HPDE6-E6E7 (cell line): Measurements from ENCODE around the gene OGA.

Source experiments
- DNase-seq: peaks from one replicate; pipeline ENCODE4 v3.0.0; 2011; ENCODE audit warnings: missing footprints; ENCODE audit errors: extremely low spot score

The OGA gene

DNA sequence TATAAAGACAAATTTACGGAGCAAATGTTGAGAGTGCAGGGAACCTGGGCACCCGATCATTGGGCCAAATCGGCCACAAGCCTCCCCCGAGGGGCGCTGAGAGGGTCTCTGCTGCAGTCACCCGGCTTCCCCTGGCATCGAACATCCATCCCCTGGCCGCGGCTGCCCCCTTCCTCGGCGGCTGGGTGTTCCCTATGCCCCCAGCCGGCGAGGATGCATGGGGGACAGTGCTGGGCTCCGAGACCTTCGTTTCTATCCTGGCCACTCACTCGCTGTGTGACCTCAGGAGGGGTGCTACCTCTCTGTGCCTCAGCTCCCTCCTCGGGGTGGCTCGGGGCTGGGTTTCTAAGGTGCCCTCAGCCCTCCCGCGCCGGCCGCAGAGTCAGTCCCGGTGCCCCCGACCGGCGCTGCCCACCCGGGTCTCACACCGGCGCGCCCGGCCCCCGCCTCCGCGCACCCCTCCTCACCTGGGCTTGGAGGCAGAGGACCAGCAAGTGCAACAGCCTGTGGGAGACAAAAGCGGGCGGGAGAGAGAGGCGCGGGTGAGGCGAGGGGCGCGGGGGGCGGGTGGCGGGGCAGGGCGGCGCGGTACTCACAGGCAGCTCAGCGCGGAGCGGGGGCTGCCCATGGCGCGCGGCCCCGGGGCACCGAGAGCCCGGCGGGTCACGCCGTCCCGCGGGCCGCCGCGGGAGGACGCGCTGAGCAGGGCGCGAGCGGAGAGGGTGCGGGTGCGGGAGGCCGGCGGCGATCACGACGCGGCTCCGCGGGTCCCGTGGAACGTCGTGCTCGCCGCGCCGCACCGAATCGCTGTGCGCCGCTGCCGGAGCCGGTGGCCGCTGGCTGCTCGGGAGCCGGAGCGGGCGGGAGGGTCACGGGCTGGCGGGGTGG, 42.7 kb downstream of the OGA start, which contains the start of gene FGF8:
TSS of gene FGF8 (minus strand) at position 842 of the 888 bp plus-strand sequence. CDS start at position 628, 214 bp downstream.
- no peak for DNase-seq

DNA sequence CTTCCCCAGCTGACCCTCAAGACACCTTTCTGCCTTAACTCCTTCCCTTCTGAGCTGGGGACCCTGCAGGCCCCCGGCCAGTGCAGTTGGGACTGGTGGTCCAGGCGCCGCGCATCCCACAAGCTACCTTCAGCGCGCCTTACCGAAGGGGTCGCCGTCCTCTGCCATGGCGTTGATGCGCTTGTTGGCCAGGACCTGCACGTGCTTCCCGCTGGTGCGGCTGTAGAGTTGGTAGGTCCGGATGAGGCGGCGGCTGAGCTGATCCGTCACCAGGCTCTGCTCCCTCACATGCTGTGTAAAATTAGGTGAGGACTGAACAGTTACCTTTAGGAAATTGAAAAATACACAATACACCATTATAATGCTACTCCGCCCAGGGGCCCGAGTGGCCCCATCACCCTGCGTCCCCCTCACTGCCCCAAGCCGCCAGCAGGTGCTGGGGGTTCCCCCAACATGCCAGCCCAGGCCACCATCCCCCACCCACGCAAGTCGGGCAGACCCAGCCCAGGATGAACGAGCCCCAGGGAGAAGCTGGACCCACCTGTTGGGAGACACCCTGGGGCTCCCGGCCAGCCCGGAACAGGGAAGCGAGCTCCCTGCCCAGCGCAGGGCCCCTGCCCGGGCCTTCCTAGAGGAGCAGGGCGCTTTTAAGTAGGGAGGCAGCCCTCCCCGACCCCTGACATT, 43.5 kb downstream of the OGA start:
- DNase-seq, result no peak

DNA sequence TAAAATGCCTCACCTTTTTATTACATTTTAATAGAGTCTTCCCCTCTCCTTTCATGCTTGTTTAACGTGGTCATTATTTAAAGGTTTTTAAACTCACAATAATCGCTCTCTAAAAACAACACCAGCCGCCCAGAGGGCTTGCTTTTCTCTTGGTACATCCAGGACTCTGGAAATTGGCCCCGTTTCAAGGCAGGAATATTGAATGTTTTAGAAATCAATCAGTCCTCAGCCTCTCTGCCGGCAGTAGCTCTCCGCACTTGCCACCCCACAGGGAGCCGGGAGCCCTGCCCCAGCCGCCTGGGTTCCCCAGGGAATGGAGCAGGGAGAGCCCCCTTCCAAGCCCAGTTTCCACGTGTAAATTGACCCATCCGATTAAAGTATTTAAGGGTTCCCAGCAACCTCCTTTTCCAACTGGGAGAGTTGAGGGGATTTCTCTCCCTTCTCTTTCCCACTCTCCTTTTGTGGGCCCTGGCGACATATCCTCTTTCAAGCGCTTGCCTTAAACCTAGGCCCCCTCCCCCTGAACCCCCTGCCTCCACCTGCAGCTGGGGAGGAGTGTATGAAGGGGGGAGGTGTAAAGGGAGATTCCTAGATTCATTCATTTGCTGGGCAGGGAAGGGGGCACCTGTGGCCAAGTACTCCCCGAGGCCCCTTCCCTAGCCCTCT, 44.2 kb downstream of the OGA start:
- DNase-seq, result no peak

DNA sequence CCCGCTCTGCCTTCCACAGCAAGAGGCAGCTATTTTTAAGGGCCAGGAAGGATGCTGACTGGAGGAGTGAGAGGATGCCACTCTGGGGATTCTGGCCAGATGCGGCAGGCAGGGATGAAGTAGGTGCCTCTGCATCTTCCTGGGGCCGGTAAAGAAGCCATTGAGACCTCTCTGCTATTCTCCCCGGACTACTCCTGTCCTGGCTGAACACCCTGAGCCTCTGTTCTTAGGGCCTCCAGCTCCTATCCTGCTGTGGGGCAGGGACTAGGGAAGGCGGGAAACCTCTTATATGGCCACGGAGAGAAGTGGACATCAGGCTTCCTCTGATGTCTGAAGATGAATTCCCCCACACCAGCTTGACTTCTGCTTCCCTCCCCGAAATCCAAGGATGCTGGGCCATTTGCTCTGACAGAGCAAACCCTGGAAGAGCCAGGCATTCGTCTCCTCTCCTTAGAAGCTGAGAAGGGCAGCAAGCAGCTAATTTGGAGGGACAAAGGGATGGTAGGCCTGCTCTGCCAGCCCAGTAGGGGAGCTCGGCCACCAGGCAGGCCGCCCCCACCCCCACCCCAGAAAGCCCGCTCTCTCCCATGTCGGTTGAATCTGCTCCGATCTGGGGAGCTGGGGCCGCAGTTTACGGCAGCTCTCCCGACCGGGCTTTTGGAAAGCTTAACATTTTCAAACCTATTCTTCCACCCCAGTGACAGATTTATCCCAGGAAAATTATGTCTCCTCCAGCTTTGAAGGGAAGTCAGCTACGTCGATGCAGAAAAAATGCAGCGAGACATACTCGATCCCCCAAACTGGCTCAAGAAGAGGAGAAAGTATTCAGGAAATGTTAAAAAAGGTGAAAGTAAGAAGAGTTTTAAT, 45.1 kb downstream of the OGA start:
- no peak for DNase-seq

DNA sequence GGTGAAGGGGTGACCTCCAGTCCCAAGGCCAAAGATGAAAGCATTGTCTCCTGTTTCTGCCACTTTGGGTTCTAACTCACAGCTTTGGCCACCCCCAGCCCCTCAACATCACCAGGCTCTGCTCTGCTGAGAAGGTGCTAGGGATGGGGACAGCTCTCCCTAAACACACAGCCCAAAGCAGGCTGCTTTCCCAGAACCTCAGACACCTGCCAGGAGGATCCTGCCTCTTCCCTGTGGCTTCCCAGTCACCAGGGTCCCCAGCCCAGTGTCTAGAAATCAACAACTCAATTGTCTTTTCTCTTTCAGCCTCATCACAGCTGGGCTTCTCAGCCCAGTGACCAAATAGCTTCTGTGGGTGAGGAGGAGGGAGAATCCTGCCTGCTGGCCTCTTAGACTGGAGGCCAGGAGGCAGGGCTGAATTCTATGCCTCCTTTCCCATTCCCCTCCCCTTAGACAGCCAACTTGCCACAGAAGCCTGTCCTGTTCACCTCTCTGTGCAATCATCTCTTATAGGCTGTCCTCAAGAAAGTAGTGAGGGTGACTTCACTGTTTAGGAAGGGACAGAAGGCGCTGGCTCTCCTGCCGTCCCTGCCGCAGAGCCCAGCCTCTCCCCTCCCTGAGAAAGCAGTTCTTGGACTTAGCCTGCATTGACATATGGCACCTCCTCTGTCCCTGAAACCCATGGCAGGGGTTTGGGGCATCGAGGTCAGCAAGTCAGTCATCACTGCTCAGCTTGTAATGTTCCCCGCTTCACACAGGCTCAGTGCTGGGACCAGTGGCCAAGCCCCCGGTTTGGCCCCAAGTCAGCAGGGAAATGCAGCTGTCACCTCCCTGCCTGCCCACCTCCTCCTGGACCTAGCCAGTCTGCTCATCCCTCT, 46.0 kb downstream of the OGA start:
- DNase-seq, result no peak

DNA sequence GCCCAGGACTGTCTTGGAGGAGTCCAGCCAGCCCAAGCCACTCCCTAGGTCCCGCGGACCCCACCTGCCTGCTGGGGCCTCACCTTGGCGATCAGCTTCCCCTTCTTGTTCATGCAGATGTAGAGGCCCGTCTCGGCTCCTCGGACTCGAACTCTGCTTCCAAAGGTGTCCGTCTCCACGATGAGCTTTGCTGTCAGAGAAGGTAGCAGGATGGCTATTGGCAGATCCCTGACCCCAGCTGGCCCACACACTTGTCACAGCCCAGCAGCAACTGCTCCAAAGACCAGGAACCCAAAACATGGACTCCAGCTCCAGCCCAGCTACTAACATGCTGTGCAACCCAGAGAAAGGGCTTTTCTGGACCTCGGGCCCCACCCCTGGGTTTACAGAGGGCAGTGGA, 46.9 kb downstream of the OGA start:
- DNase-seq, result no peak

DNA sequence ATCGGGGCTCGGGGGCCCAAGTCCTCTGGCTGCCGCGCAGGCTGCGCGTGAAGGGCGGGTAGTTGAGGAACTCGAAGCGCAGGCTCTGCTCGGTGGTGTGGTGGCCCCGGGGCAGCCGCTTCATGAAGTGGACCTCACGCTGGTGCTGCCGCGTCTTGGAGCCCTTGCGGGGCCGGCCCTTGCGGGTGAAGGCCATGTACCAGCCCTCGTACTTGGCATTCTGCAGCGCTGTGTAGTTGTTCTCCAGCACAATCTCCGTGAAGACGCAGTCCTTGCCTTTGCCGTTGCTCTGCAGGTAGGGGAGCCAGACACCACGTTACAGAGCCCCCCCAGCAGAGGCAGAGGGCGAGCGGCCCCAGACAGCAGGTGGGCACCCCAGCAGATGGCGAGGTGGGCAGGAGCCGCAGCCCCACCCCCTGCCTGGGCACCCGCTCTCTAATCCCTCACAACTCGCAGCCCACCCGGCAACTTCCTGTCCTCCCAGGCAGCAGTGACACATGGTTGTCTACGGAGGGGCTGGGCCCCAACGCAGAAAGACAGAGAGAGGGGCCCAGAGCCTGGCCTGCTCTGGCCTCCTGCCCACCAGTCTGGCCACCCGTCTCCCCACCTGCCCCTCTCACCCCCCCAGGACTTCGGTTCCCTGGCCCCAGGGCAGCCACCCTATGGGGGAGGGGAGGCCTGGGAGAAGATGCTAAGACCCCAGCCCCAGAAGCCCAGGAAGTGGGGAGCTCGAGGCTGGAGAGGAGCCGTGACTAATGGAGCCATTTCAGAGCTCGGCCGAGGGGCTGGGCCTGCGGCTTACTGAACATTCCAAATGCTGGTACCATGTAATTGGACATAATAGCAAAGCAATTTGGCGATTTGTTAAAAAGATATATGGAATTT, 47.7 kb downstream of the OGA start:
- DNase-seq, result no peak

DNA sequence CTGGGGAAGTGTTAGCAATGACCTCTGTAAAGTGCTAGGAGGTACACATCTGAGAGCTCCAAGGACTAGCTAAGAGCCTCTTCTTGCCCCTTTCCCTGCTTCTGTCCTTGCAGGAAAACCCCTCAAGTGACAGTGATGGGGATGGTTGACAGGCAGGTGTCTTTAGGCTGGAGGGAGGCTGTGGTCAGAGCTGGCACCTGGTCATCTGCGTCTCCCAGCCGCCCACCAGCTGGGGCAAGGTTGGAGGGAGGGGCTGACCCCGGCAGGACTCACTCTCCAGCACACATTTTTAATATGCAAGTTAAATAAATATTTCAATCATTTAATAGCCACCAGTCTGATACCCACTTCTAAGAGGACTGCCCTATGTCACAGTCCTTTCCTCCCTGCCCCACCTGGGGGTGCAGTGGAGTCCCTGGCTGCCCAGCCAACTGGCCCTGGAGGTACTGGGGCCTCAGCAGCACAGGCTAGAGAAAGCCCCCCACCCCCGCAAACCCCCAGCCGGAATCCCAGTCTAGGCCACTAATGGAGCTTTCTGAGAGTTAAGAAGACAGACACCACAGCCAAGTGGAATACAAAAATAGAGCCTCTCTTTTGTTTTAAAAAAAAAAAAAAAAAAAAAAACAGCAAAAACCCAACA, 48.6 kb downstream of the OGA start:
- DNase-seq, result no peak

DNA sequence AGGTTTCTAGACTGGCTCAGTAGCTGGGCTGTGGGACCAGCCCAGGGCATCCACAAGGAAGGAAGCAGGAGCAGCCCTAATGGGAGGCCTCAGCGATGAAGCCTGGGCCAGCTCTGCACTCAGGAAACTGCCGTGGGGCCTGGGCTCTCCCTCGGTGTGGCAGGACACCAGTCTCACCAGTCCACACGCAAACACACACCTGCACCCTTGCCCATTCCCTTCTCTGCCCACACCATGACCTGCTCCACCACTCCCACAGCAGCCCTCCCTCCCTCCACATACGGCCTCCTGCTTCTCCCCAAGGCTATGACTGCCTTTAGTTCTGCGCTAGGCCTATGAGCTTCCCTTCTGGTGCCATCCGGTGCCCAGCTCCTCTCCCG, 49.5 kb downstream of the OGA start:
- no peak for DNase-seq

DNA sequence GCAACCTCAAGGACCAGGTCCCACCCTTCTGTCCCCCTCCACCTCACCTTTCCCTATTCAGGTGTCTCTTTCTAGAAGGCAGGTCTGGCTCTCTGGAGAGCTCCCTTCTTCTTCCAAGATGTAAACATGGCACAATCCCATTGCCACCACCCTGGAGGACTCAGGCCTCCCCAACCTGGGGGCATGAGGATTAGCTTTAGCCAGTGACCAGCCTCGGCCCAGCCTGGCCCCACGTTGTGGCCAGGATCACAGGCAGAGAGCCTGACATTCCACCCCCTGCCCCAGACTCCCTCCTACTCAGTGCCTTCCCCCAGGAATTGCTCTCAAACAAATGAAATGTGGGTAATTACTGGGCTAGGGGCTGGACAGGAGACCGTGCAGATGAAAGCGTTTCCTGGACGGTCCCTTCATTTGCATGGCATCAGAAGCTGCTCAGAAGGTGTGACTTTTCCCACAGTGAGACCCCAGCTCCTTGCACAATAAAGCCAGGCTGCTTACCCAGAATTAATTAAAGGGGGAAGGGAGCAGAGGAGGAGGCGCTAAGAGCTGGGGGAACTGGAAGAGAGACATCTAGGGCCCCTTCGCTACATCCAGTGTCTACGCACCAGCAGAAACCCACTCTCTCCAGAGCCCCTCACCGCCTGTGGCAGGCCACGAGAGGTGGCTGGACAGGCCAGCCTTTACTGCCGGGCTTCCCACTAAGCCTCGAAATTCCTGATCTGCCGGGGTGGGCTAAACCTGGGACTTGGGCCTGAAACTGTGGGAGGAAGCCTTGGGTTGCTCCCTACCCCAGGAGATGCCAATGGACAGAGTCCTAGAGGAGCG, 50.1 kb downstream of the OGA start:
- no peak for DNase-seq

DNA sequence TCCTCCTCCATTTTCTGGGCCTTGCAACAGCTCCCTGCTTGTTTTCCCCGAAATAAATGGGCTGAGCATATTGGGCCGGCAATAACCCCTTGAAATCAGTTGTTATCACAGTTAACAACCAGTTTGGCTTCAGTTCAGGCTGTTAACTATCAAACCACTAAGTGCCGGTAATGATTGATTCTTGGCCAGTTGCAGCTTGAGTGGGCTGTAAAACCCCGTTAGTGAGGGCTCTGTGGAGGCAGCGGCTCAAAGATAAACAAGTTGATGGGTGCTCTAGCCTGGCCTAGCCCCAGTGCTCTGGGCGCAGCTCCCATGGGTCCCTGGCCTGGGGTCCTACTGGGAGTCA, 50.7 kb downstream of the OGA start:
- DNase-seq, result no peak

DNA sequence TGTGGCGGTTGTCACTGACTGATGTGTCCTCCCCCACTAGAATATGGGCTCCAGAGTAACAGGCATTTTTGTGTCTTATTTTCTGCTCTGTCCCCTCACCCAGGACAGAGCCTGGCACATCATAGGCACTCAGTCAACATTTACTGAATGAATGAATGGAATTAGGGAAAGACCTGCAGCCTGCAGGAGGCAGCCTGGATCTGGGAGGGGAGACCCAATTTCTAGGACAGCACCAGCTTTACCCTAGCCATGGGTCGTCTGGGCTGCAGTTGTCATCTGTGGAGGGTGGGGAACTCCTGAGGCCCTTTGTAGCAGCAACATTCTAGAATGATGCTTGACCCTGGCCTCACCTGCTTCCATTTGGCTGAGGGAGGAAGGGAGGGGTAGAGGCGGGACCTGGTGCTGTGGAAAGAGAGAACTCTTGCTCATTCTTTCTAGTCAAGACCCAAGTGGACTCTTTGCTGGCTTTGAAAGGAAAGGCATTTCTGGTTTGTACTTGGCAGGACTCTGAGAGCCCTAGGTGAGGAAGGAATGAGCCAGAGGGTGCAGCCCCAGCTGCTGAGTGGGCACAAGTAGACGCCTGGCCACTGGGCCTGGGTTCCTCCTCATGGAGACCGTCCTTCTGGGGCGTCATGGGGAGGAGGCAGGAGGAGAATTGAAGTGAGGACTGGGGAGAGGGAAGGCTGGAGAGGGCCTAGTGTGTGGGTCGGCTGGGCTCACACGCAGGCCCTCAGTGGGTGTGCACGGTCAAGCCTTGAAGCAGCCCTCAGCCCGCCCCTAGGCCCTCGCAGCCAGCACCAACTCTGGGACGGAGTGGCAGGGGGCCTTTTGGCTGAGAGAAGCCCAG, 51.3 kb downstream of the OGA start:
- DNase-seq, result no peak

DNA sequence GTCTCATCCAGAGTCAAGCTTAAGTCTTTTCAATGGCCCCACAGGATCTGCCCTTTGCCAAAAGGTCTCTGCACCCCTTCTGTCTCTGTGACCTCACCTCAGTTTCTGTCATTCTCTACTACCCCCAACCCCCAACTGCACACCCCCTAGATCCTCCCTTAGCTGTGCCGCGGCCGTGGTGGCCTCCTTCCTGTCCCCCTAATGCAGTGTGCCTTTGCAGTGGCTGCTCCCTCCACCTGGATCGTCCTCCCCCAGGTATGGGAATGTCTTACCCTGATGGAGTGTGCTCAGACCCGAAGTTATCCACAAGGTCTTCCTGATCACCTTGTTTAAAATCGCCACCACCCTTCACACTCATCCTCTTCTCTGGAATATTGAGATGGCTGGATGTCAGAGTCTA, 51.9 kb downstream of the OGA start:
- DNase-seq, result no peak

DNA sequence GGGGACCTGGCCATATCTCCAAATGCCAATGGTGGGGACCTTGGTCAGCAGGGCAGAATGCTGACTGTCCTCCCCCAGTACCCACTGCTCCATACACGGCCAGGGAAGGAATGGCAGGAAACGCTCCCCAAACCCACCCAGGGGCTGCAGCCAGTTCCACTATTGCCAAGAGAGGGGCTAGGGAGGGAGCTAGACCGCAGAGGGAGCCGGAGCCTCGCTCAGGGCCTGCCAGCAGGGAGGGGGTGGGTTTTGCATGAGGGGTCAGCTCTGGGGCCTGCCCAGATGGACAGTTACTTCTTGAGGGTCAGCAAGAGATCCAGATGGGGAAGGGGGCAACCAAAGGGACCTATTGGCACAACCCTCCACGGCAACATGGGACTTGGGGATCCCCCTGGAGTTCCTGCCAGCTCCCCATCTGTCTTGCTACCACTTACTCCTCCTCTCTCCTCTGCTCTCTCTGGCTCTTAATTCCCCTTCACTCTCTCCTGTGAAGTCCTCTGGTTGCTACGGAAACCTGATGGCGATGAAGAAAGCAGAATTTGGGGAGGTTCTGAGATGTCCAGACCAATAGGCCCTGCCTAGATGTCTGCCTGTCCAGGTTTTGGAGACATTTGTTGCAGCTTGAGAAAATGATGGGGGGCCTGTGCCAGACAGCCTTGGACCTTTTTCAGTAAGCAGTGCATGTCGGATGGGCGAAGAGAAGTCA, 55.0 kb downstream of the OGA start:
- DNase-seq, result no peak

DNA sequence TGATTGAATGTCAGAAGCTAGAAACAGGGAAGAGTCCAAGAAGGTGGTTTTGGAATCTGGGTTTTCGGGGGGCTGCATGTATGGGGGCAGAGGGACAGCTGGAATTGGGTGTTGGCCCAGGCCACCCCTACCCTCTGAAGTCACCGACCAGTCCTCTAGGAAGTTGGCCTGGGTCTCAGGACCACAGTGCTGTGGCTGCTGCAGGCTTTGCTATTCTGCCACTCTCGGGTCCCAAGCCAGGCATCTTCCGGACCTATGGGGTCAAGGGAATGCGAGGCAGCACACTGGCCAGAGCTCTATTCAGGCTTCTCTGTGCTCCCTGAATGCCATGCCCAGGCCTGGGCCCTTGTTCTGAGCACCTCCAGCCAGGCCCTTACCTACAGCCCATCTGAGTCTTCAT, 55.5 kb downstream of the OGA start:
- DNase-seq, result no peak

DNA sequence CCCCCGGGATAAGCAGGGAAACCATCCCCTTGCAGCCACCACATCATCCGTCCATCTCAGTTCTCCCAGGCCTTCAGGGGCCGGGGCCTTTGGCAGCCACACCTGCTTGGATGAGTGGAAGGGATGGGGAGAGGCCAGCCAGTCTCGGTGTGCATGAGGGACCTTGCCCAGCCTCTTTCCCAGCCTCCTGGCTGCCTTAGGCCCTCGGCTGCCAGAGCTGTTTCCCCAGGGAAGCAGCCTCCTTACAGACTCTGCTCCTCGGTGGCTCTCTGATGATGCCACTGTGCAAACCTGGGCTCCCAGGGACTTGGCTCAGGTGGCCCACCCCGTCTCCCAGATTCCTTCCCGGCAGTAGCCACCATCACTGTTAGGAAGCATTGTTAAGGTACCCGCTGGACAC, 57.0 kb downstream of the OGA start:
- DNase-seq, result no peak

DNA sequence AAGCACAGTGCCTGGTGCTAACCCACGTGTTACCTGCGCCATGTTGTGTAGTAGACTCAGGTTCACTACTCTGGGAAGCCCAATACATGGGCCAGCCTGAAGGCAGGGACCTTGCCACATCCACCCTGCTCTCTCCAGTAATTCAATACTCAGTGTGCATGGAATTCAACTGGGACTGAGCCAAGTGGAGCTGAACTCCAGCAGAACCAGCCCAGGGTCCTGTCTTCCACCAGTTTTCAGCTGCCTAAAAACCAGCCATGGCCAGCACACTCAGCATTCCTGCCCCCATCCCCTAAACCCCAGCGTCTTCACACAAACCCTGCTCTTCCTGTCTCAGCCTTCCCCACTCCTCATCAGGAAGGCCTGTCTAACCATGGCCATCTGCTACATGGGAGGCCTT, 57.7 kb downstream of the OGA start:
- DNase-seq, result no peak
